Measurements from ENCODE around the gene UHRF1.

DNA sequence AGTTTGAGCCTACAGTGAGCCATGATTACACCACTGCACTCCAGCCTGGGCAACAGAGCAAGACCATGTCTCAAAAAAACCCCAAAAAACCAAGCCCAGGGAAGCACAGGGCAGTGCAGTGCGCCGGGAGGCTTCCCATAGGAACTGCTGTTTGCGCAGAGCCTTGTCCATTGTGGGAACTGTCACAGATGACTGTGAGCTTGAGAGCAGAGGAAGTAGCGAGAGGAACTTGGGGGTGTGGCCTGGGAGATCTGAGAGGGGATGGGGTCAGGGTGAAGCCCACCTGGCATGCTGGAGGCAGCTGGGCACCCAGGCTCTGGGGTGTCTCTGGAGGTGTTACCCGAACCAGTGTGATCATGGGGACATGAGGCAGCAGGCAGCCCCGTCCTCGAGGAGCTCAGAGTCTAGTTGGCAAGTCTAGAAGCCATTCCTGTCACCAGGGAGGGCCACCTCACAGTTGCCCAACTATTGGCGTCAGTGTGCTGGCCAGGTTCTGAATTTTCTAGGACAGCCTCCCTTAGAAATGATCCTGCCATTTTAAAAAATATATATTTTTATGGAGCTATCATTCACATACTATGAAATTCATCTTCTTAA is 70.0 kb downstream of the UHRF1 start:
- TF ChIP-seq POLR2A (IDR thresholded peaks at IDR 0.05): no peak
- TF ChIP-seq, protein P1, sequence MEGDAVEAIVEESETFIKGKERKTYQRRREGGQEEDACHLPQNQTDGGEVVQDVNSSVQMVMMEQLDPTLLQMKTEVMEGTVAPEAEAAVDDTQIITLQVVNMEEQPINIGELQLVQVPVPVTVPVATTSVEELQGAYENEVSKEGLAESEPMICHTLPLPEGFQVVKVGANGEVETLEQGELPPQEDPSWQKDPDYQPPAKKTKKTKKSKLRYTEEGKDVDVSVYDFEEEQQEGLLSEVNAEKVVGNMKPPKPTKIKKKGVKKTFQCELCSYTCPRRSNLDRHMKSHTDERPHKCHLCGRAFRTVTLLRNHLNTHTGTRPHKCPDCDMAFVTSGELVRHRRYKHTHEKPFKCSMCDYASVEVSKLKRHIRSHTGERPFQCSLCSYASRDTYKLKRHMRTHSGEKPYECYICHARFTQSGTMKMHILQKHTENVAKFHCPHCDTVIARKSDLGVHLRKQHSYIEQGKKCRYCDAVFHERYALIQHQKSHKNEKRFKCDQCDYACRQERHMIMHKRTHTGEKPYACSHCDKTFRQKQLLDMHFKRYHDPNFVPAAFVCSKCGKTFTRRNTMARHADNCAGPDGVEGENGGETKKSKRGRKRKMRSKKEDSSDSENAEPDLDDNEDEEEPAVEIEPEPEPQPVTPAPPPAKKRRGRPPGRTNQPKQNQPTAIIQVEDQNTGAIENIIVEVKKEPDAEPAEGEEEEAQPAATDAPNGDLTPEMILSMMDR (IDR thresholded peaks at IDR 0.05): no peak

Measured in esophagus squamous epithelium (tissue), 4 donors.